HG03103 (cell line): ENCODE results near the gene LIN28B.

Source experiments
- ATAC-seq: cut with Tn5 transposase; IDR thresholded peaks from one replicate; pipeline ENCODE4 v1.9.1; 2021; ENCODE audit warnings: low read depth; ENCODE audit not compliant: unreplicated experiment

The LIN28B gene

GRCh38 chr6:105106260-105106659, 149.4 kb downstream of the LIN28B start:
- no peak for ATAC-seq

GRCh38 chr6:105107207-105107606, 150.3 kb downstream of the LIN28B start:
- ATAC-seq: no peak

GRCh38 chr6:105108631-105109262, 151.8 kb downstream of the LIN28B start:
- ATAC-seq: no peak

- no peak for ATAC-seq
Measured at GRCh38 chr6:105109955-105110895, 153.3 kb downstream of the LIN28B start.

GRCh38 chr6:105111105-105111504, 154.2 kb downstream of the LIN28B start:
- no peak for ATAC-seq

- no peak for ATAC-seq
Measured at GRCh38 chr6:105111871-105112270, 155.0 kb downstream of the LIN28B start.

- no peak for ATAC-seq
Measured at GRCh38 chr6:105112577-105112976, 155.7 kb downstream of the LIN28B start.

GRCh38 chr6:105113422-105113821, 156.5 kb downstream of the LIN28B start:
- ATAC-seq: no peak

- ATAC-seq: no peak
Measured at GRCh38 chr6:105116150-105116549, 159.2 kb downstream of the LIN28B start.

GRCh38 chr6:105120570-105120969, 163.7 kb downstream of the LIN28B start:
- no peak for ATAC-seq

- ATAC-seq: no peak
Measured at GRCh38 chr6:105121981-105122380, 165.1 kb downstream of the LIN28B start.

- ATAC-seq: no peak
Measured at GRCh38 chr6:105122717-105123116, 165.8 kb downstream of the LIN28B start.
